ENCODE data around the gene GJA4. TPM values are rescaled to one million over a fixed set of nuclear protein-coding genes. Genes with fewer than 3 reads are reported as not detected.
A peak's percentile ranks its signal among the peaks of the same experiment; 100 is the strongest.

Gene GJA4
- total and polyA plus RNA-seq, 2 of the 8 experiments (the other 6 are each of a cell fraction or from before 2014, with no cell fraction given), result 3.2 to 3.9 TPM

DNA sequence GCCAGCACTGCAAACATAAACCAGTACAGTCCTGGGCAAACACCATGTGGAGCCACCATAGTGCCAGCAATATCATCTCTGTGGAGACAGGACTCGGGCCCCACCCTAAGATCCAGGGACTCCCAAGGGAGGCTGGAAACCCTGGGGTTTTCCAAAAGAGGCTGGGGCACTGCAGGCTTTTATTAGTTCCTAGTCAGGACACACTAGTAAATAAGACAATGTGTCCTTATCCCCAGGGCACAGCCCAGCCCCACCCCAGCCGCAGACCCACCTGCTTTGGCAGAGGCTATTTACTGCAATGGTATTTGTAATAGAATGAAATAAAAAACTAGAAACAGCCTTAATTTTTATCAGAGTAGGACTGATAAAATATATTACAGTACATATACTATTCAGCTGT is 12.3 kb upstream of the GJA4 start:
- H4K5ac ChIP-seq (ENCODE audit: insufficient read length, low read depth, low read length), result no peak overlapping the region
- no peak overlapping the region for H3K14ac ChIP-seq (ENCODE audit: insufficient read length)
- H3K4me2 ChIP-seq (ENCODE audit: insufficient read depth in 1 of 2, low read depth in 2 of 2, low read length in 2 of 2), result peak overlapping the region; percentile 53 to 98; a peak in 1 of 4 replicates
- H4K91ac ChIP-seq (replicated peaks; ENCODE audit: insufficient read length, low read length), result no peak overlapping the region
- no peaks in the 10 kb centered on the region for H3K79me1 ChIP-seq (ENCODE audit: low read depth, low read length)
- no peak overlapping the region for H3K56ac ChIP-seq (replicated peaks; ENCODE audit: insufficient read length, low read depth, low read length)
- no peaks in the 10 kb centered on the region for H3K9me3 ChIP-seq (ENCODE audit: insufficient read depth in 2 of 2, low read depth in 1 of 2, low read length in 1 of 2)
- no peak overlapping the region for H3K27ac ChIP-seq (ENCODE audit: low read depth, low read length)
- FAIRE-seq, result no peak
- H2BK20ac ChIP-seq (ENCODE audit: low read length), result no peak overlapping the region
- no peak overlapping the region for H2BK5ac ChIP-seq (ENCODE audit: low read depth, low read length)
- H4K20me1 ChIP-seq (replicated peaks in 1 of 2; ENCODE audit: control insufficient read depth in 1 of 2, insufficient read depth in 2 of 2, low read length in 2 of 2), result no peaks in the 10 kb centered on the region
- TF ChIP-seq EZH2 (IDR thresholded peaks at IDR 0.05; ENCODE audit: low read depth, low read length, severe bottlenecking), result no peak
- H2AFZ ChIP-seq (ENCODE audit: low read length), result no peak overlapping the region
- no peak for DNase-seq (ENCODE audit: low read depth in 1 of 2, low spot score in 2 of 2)
- no peak overlapping the region for H3K4ac ChIP-seq (replicated peaks; ENCODE audit: insufficient read length, low read depth, low read length)
- H3K4me3 ChIP-seq (ENCODE audit: extremely low read depth in 1 of 4, insufficient read depth in 2 of 4, low read depth in 3 of 4, low read length in 4 of 4), result peak overlapping the region in 1 of 4 experiments; percentile 83; a peak in 4 of 8 replicates
- ChIA-PET POLR2A (ENCODE audit: partially characterized antibody) (interaction anchor here (1.1 to 1.3 kb wide), 2 partner anchors 16 to 18 kb away, joined by 3 read pairs; no protein-coding TSS in a partner anchor), CTCF (ENCODE audit: partially characterized antibody) (interaction anchor here (0.9 to 3.6 kb wide), 3 partner anchors 10 to 89 kb away, joined by 3 to 17 read pairs (median 6); no protein-coding TSS in a partner anchor)
- no peak overlapping the region for H3K23ac ChIP-seq (ENCODE audit: insufficient read length)
- no peak overlapping the region for H3K9ac ChIP-seq (replicated peaks in 1 of 4; ENCODE audit: extremely low read depth in 1 of 4, low read depth in 3 of 4, low read length in 3 of 4)
- WGBS, 2 experiments (ENCODE audit: extremely low coverage in 1 of 2, insufficient coverage in 1 of 2, insufficient read length in 1 of 2, insufficient replicate concordance in 2 of 2, low coverage in 1 of 2, low lambda C conversion rate in 2 of 2, missing lambda C conversion rate in 1 of 2), result 81% methylated on average over 2 of the region's 2 CpGs; no CpG with 5 or more reads in 1 of the 2 experiments
- peaks cover 15% of the 10 kb centered on the region; the same call in 1 of the 2 replicates for H3K23me2 ChIP-seq (ENCODE audit: low read depth, low read length)
- no peak overlapping the region for H2AK5ac ChIP-seq (ENCODE audit: low read depth, low read length)
- H3K36me3 ChIP-seq (ENCODE audit: control insufficient read depth in 2 of 4, insufficient read depth in 4 of 4, low read length in 3 of 4), result no peaks in the 10 kb centered on the region
- peaks cover 0 to 24% (median 10%) of the 10 kb centered on the region in 4 experiments; a peak in 5 of 7 replicates for H3K27me3 ChIP-seq (replicated peaks in 1 of 4; ENCODE audit: control insufficient read depth in 3 of 4, extremely low read depth in 1 of 4, insufficient read depth in 3 of 4, low read length in 3 of 4)
- H3K79me2 ChIP-seq (ENCODE audit: control insufficient read depth in 1 of 2, insufficient read depth in 2 of 2, low read length in 2 of 2), result no peaks in the 10 kb centered on the region
- H3K4me1 ChIP-seq (replicated peaks in 1 of 4; ENCODE audit: control insufficient read depth in 3 of 4, insufficient read depth in 4 of 4, low read length in 3 of 4), result peaks cover 0 to 14% (median 5%) of the 10 kb centered on the region in 4 experiments; a peak in 4 of 7 replicates
- no peak overlapping the region for H2BK120ac ChIP-seq (replicated peaks; ENCODE audit: low read depth, low read length)
- H3K18ac ChIP-seq (ENCODE audit: extremely low read depth, low read length), result no peak overlapping the region
- H2BK12ac ChIP-seq (ENCODE audit: low read depth, low read length), result no peak overlapping the region
- H4K8ac ChIP-seq (ENCODE audit: extremely low read depth, insufficient read depth, low read length), result no peak overlapping the region
- H2BK15ac ChIP-seq (ENCODE audit: low read length), result no peak overlapping the region
